Glutamatergic neuron (in vitro differentiated cells): Measurements from ENCODE around the gene ADGRG3. TPM values are rescaled to one million over a fixed set of nuclear protein-coding genes. Genes with fewer than 3 reads are reported as not detected.

Experiments used
- DNase-seq: peaks from one replicate; pipeline ENCODE4 v3.0.0; 2022
- H3K27ac Mint-ChIP-seq: one replicate; pipeline ENCODE4 v1.8.0; 2020; ENCODE audit warnings: mild to moderate bottlenecking, mixed read lengths, inconsistent platforms; ENCODE audit not compliant: unreplicated experiment
- H3K27me3 Mint-ChIP-seq: one replicate; pipeline ENCODE4 v1.8.0; 2020; ENCODE audit warnings: mild to moderate bottlenecking, moderate library complexity, mixed read lengths, inconsistent platforms; ENCODE audit not compliant: unreplicated experiment
- H3K36me3 Mint-ChIP-seq: one replicate; pipeline ENCODE4 v1.8.0; 2020; ENCODE audit warnings: mild to moderate bottlenecking, mixed read lengths, inconsistent platforms; ENCODE audit not compliant: unreplicated experiment
- H3K4me1 Mint-ChIP-seq: one replicate; pipeline ENCODE4 v1.8.0; 2020; ENCODE audit warnings: mild to moderate bottlenecking, low read depth, mixed read lengths, inconsistent platforms; ENCODE audit not compliant: unreplicated experiment
- H3K4me3 Mint-ChIP-seq: one replicate; pipeline ENCODE4 v1.8.0; 2020; ENCODE audit warnings: mild to moderate bottlenecking, mixed read lengths, inconsistent platforms; ENCODE audit not compliant: unreplicated experiment
- H3K9me3 Mint-ChIP-seq: one replicate; pipeline ENCODE4 v1.8.0; 2020; ENCODE audit warnings: mild to moderate bottlenecking, moderate library complexity, mixed read lengths, inconsistent platforms; ENCODE audit not compliant: unreplicated experiment
- total RNA-seq: library from RNA; stranded (reverse); fragmentation: NEBNext Ultra II Directional; extraction: Animal tissue kit (Norgen Biotek cat#: 25700); gene quantifications from one replicate; pipeline ENCODE4 v1.2.1, GENCODE V29; 2021; ENCODE audit not compliant: unreplicated experiment
- TF ChIP-seq, protein P1 (sequence below): fragments of 200-600 bp; sonication (generic); IDR thresholded peaks from one replicate; pipeline ENCODE4 v1.5.0; 2021; ENCODE audit not compliant: partially characterized antibody, unreplicated experiment

ADGRG3 gene
- total RNA-seq, 1 donor from 2014 or later, result not detected

DNA sequence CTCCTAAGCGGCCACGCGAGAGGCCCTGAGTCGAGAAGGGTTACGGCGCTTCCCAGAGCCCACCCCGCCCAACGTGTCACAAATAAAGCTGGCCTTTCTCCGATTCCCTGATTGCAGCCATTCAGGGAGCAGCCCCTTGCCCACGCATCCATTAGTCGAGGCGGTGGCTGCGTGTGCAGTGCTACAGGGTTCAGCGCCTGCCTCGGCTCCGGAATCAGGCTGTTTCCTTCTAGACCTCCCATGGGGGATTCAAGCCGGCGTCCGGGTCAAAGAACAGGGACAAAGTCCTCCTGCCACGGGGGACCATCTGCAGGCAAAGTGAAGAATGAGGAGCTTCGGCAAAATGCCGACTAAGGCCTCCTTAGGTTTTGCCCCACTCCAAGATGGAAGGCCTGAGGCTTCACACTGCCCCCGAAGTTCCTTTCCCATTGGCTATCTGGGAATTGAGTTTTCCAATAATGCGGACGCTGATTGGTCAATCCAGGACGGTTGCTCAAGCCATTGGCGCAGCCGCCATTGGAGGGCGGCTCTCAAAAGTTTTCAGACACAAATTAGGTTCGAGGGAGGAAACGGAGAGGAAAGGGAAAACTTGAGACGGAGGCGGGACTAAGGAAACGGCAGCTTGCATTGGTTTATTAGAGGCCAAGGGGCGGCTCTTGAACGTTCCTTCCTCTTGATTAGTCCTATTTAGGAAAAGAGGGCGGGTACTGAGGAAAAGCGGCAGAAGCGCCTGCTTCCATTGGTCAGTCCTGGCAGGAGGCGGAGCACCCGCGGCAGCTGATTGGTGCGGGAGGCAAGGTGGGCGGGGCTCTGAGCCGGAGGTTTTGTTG is 67.0 kb downstream of the ADGRG3 start:
- peak; percentile 99 for DNase-seq
- peak overlapping the region; percentile 95 for H3K4me3 Mint-ChIP-seq
- H3K9me3 Mint-ChIP-seq, result peaks cover 7% of the 10 kb centered on the region
- TF ChIP-seq, protein P1, sequence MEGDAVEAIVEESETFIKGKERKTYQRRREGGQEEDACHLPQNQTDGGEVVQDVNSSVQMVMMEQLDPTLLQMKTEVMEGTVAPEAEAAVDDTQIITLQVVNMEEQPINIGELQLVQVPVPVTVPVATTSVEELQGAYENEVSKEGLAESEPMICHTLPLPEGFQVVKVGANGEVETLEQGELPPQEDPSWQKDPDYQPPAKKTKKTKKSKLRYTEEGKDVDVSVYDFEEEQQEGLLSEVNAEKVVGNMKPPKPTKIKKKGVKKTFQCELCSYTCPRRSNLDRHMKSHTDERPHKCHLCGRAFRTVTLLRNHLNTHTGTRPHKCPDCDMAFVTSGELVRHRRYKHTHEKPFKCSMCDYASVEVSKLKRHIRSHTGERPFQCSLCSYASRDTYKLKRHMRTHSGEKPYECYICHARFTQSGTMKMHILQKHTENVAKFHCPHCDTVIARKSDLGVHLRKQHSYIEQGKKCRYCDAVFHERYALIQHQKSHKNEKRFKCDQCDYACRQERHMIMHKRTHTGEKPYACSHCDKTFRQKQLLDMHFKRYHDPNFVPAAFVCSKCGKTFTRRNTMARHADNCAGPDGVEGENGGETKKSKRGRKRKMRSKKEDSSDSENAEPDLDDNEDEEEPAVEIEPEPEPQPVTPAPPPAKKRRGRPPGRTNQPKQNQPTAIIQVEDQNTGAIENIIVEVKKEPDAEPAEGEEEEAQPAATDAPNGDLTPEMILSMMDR, result no peak
- H3K27me3 Mint-ChIP-seq, result peaks cover 10% of the 10 kb centered on the region
- peaks cover 16% of the 10 kb centered on the region for H3K4me1 Mint-ChIP-seq
- H3K36me3 Mint-ChIP-seq, result no peaks in the 10 kb centered on the region
- H3K27ac Mint-ChIP-seq, result peak overlapping the region; percentile 99

DNA sequence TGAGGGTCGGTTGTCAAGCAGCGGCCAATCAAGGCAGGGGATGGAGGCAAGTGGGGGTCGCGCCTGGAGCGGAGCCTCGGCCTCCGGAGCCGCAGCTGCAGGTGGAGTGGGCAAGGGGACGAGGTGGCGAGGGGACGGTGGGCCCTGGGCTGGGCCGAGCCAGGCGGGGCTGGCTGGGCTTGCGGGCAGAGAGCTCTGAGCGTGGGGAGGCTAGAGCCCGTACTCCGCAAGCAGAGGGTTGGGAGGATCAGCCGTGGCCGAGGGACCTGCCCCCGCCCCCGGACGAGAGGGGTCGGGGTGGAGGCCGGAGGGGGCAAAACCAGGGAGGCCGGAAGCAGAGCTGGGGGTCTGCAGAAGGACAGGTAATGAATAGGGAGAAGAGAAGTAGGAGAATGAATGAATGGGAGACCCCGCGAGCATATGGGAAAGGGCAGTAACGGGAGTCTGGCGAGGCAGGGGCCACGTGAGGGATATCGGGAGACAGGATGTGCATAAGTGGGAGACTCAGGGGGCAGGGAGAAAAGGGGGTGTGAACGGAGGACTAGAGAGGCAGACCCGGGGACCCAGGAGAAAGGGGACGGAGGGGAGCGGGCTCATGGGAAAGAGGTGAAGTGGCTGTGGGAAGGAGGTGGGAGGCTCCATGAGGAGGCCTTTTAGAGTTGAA is 67.8 kb downstream of the ADGRG3 start, which contains the start of gene KATNB1:
Gene KATNB1 (plus strand): TSS at position 16 of the 664 bp plus-strand sequence. CDS start 1,474 bp downstream, outside the sequence.
- Mint-ChIP-seq H3K36me3 (no peaks in the 10 kb centered on the region), H3K9me3 (peaks cover 7% of the 10 kb centered on the region), H3K4me1 (peaks cover 16% of the 10 kb centered on the region), H3K27me3 (peaks cover 10% of the 10 kb centered on the region), H3K27ac (peak within 1 kb of the TSS; percentile 99), H3K4me3 (peak within 1 kb of the TSS; percentile 95)
- TF ChIP-seq, protein P1, result no peak
- DNase-seq, result no peak

DNA sequence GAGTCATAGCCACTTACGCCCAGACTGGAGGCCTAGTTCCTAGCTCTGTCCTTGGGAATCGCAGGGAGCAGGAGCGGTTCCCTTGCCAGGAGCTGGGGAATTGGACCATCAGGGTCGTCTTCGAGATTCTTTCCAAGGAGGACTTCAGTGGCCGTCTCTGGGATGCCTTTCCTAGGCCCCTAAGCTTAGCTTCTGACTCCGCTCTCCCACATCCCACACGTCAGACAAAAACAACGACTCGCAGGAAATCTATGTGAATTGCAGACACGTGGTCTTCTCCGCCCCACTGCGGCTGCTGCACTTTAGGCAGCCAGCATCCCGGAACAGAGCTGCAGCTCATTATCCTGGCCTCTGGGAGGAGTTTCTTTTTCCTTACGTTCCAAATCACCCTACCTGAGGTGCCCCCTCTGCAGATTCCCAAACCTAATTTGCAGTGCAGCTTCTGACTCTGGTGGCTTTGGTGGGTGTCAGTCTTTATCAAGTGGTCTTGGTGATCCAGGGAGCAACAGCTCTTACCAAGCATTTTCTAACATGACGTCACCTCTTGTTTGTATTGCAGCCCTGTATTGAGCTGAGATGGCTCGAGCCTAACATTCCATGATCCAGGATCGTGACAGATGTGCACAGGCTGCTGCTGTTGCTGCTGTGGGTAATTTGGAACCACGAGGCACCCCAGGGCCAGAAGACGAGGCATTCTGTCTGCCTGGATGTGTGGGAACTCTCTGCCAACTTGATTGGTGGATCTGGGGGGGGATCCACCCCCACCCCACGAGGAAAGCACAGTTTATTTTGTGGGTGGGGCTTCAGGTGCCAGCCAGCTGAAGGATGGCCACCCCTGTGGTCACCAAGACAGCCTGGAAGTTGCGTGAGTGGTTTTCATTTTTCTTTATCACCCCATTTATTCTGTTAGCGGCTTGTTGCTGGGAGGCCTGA is 68.6 kb downstream of the ADGRG3 start:
- Mint-ChIP-seq H3K27ac (peak overlapping the region; percentile 99), H3K4me1 (peaks cover 23% of the 10 kb centered on the region), H3K4me3 (peak overlapping the region; percentile 95), H3K9me3 (peaks cover 7% of the 10 kb centered on the region), H3K27me3 (peaks cover 10% of the 10 kb centered on the region), H3K36me3 (no peaks in the 10 kb centered on the region)
- TF ChIP-seq, protein P1, result no peak
- no peak for DNase-seq

DNA sequence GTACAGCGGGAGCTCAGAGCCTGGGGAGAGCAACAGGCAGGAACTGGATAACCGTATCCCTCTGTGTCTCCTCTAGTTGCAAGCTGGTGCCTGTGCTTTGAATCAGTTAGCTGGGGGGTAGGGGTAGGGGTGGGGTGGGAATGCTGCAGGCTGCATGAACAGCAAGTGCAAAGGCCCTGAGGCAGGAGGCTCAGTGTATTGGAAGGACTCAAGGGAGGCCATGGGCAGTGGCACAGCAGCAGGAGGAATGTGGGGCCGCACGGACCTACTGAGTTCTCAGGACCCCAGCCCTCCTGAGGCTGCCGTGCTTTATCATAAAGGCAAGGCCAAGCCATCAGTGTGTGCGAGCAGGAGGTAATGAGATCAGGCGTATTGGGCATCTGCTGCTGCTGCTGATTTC is 70.7 kb downstream of the ADGRG3 start:
- TF ChIP-seq, protein P1, result no peak
- Mint-ChIP-seq H3K36me3 (no peaks in the 10 kb centered on the region), H3K9me3 (peaks cover 7% of the 10 kb centered on the region), H3K4me1 (peaks cover 37% of the 10 kb centered on the region), H3K27ac (no peak overlapping the region), H3K27me3 (peaks cover 10% of the 10 kb centered on the region), H3K4me3 (no peak overlapping the region)
- no peak for DNase-seq

Other genes starting within 250 kb of the ADGRG3 start
- gene CIAPIN1, start 220.9 kb upstream of the ADGRG3 start, total RNA-seq, result 129 TPM
- 45.1 TPM for gene COQ9, start 220.8 kb upstream of the ADGRG3 start, total RNA-seq
- gene POLR2C, start 205.6 kb upstream of the ADGRG3 start, total RNA-seq, result 48.1 TPM
- gene DOK4, start 181.8 kb upstream of the ADGRG3 start, total RNA-seq, result 23.4 TPM
- not detected for gene CCDC102A, start 131.7 kb upstream of the ADGRG3 start, total RNA-seq
- not detected for gene ADGRG5, start 125.7 kb upstream of the ADGRG3 start, total RNA-seq
- gene ADGRG1, start 39.7 kb upstream of the ADGRG3 start, total RNA-seq, result 116 TPM
- not detected for gene DRC7, start 26.5 kb downstream of the ADGRG3 start, total RNA-seq
- gene KATNB1, start 67.5 kb downstream of the ADGRG3 start, total RNA-seq, result 74.4 TPM
- gene KIFC3, start 134.2 kb downstream of the ADGRG3 start, total RNA-seq, result 0.76 TPM